Measurements from ENCODE around the gene SWI5.

SWI5 gene

GRCh38 chr9:128280084-128280622, 4.1 kb downstream of the SWI5 start:
- DNase-seq = no peak

- DNase-seq = no peak
Observed at GRCh38 chr9:128282500-128282899, 6.4 kb downstream of the SWI5 start.

DNA sequence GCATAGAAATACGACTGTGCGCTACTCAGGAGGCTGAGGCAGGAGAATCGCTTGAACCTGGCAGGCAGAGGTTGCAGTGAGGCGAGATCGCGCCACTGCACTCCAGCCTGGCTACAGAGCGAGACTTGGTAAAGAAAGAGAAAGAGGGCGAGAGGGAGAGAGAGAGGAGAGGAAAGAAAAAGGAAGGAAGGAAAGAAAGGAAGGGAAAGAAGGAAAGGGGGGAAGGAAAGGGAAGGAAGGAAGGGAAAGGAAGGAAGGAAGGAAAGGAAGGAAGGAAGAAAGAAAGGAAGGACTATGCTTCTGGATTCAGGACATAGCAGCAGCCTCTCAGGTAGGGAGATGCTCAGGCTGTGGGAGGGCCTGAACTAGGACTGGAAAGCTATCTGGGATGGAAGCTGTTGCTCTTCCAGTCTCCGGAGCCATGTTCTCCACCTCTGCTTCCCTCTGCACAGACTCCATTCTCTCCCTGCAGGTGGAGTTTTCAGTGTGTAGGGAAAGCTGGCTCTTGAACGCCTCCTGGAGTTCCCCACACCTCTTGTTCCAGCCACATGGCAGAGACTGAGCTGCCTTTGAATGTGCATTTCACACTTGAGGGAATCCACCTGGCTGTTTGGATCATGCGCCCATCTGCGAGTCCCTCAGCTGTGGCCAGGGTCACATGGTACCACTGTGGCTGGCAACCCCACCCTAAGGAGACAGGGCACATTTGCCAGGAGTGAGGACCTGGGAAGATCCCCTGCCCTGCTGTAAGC, 9.1 kb downstream of the SWI5 start:
- no peak for DNase-seq

DNA sequence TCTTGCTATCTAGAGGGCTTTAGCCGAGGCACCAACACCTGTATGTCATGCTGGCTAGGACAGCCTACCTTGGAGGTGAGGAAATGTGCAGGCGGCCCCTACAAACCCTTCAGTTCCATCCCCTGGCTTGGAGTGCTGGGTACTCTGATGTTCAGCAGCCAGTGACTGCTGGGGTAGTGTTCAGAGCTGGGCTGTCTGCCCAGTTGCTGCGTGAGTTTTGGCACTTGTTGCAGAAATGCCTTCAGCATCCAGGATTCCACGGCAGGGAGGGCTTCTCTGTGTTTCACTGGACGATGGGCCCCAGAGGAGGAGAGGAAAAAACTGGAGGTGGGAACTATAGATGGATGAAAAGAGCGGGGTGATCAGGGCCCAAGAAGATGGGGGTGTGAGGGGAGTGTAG, 10.4 kb downstream of the SWI5 start:
- DNase-seq = no peak

DNA sequence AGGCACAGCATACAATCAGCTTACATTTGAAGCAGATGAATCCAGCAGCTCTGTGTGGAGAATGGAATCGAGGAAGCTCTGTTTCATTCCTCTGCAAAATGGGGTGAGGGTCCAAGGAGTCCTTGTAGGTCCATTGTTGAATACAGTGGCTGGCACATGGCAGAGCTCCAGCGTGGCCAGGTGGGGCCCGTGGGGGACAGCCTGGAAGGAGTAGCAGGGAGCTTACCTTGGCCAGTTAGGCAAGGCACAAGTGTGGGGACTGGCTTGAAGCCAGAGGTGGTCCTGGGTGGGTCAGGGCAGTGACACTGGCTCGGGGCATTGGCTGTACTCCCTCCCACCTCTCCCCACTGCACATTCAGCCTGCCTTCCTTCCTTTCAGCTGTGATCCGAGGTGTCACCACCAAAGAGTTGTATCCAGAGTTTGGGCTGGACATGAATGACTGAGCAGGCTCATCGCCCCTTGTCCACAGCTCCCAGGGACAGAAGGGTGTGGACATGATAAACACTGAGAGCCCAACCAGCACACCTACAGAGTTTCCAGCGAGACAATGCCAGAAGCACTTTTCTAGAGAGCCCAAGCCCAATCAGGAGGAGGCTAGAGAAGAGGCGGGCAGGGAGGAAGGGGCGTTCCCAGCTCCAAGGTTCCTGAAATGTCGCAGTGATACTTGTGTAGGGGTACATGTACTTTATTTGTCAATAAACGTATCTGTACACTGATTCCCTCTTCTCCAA, 12.4 kb downstream of the SWI5 start:
- no peak for DNase-seq

- no peak for DNase-seq
Observed at GRCh38 chr9:128292009-128292408, 15.9 kb downstream of the SWI5 start.

- DNase-seq = no peak
Observed at GRCh38 chr9:128293091-128293490, 17.0 kb downstream of the SWI5 start.

GRCh38 chr9:128294142-128294541, 18.1 kb downstream of the SWI5 start:
- no peak for DNase-seq

DNA sequence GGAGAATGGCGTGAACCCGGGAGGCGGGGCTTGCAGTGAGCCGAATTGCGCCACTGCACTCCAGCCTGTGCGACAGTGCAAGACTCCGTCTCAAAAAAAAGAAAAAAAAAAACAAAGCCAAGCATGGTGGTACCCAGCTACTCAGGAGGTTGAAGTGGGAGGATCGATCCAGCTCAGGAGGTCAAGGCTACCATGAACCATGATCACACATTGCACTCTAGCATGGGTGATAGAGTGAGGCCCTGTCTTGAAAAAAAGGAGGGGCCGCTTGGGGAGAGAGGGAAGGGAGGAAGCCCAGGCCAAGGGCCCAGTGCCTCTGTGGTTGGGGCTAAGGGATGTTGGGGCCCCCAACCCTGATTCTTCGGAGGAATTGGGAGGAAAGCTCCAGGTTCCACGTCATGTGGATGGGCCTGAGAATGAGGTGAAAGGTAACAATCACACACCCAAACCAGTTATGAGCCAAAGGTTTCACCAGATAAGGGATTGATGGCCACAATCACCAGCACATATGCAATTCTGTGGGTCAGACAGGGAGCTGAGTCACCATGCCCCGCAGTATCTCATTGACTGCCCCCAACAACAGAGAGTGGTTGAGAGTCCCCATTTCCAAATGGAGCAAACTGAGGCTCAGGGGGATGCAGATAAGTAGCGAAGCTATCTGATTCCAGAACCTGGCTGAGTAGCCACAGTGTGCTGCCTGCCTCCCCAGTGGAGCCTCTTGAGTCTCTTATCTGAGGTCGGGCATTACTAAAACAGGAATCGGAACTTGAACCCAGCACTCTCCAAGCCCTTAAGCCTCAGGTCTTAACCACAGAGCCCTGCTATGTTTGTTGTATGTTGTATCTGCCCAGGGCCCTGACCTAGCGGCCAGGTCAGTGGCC, 20.5 kb downstream of the SWI5 start:
- DNase-seq = no peak

DNA sequence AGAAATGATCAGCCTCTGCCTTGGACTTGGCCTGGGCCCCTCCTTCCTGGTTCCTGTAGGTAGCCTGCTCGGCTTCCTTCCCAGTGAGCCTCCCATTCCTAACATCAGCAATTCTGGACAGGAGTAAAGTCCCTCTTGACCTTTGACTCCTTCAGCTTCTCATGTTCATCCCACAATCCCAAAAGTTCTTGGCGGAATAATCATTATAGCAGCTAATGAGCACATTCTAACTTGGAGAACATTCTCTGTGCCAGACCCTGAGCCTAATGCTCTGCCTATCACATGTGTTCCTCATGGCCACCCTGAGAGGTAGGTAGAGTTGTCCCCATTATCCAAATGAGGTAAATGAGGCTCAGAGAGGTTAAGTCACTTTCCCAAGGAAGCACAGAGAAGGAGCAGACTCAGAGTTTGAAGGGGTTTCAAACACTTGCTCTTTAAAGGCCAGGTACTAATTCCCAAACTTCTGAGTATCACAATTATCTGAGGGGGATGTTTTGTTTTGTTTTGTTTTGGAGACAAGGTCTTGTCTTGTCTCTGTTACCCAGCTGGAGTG, 21.2 kb downstream of the SWI5 start:
- no peak for DNase-seq

- no peak for DNase-seq
Observed at GRCh38 chr9:128298535-128299482, 22.7 kb downstream of the SWI5 start.

- DNase-seq = no peak
Observed at GRCh38 chr9:128304136-128304970, 28.3 kb downstream of the SWI5 start.

- DNase-seq = no peak
Observed at GRCh38 chr9:128304971-128305288, 28.9 kb downstream of the SWI5 start.

DNA sequence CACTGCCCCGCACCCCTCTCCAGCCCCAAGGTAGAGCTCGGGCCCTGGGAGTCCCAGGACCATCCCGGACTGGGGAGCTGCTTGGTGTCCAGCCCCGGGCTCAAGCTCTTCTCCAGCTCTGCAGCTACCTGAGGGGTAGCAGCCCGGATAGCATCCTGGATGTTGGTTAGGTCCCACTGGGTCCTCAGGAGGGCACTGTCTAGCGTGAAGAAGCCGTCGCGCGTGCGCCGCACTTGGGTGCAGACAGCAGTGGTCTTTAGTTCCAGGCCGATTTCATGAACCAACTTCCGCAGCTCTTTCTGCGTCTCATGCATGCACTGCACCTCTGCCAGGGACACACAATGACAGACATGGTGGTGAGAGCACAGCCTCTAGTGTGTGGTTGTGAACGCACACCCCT, 33.5 kb downstream of the SWI5 start:
- DNase-seq = no peak

GRCh38 chr9:128310461-128310860, 34.4 kb downstream of the SWI5 start:
- no peak for DNase-seq

- DNase-seq = no peak
Observed at GRCh38 chr9:128314697-128315096, 38.6 kb downstream of the SWI5 start.

DNA sequence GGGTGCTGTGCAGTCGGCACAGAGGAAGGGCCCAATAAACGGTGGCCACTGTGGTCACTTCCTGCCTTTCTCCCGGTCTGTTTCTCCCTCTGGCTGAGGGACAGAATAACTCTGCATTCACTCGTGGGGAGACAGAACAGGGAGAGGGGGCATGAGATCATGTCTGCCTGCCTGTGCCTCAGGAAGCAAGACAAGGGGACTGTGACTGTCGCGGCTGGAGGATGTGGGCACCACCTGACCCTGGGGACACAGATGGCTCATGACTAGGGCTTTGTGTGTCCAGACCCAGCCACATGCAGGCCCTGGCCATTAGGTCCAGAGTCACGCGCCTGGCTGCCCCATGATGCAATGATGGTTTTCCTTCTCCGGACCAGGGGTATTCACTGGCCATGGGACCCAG, 40.3 kb downstream of the SWI5 start:
- DNase-seq = no peak

DNA sequence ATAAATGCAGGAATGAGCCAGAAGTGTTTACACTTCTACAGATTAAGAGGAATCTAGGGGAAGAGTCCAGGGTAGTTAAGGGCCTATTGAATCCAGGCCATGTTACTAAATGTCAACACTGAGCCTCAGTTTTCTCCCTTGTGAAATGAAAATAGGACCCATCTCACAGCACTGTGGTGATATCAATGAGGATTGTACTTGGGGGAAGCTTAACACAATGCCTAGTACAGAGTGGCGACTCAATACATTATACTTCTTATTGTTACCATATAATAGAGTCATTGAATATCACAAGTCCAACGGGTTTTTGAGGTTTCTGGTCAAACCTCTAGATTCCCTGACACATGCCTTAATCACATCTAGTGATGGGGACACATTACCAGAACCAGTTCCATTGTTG, 41.6 kb downstream of the SWI5 start:
- DNase-seq = no peak

DNA sequence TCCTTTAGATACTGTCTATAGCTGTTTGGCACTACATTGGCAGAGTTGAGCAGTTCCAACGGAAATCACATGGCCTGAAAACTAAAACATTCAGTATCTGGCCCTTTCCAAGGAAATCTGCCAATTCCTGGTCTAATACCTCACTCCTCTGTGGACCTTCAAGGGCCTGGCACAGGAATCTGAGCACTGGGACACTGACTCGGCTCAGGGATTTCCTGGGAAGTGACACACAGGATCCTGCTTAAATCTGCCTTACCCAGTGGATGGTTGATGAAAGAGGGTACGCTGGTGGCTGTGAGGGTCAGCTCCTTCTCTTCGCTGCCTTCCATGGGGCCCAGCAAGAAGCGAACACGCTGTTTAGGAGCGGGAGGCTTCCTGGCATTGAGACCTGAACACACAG, 45.3 kb downstream of the SWI5 start:
- no peak for DNase-seq

- no peak for DNase-seq
Observed at GRCh38 chr9:128321879-128322403, 45.9 kb downstream of the SWI5 start.
